Mesothelial cell of epicardium (in vitro differentiated cells): ENCODE data around the gene SP140. TPM values are rescaled to one million over a fixed set of nuclear protein-coding genes. Genes with fewer than 3 reads are reported as not detected.
"Not testable (repeated sequence)": the region's sequence is repeated elsewhere in the genome, so short reads cannot be mapped to it uniquely, and the experiment has no call there.

ENCODE experiments used
- DNase-seq, 2 experiments: peaks; one replicate each; pipeline ENCODE4 v3.0.0; 2021; ENCODE audit warnings: low spot score in 2 of 2; ENCODE audit not compliant: unreplicated experiment in 2 of 2
- H3K27ac Mint-ChIP-seq: 2 replicates; pipeline ENCODE4 v1.8.0; 2021; ENCODE audit warnings: mixed read lengths
- H3K27me3 Mint-ChIP-seq: 2 replicates; pipeline ENCODE4 v1.8.0; 2021; ENCODE audit warnings: low read depth, mixed read lengths
- H3K36me3 Mint-ChIP-seq: 2 replicates; pipeline ENCODE4 v1.8.0; 2021; ENCODE audit warnings: mixed read lengths
- H3K4me1 Mint-ChIP-seq: 2 replicates; pipeline ENCODE4 v1.8.0; 2021; ENCODE audit warnings: mixed read lengths
- H3K4me3 Mint-ChIP-seq: 2 replicates; pipeline ENCODE4 v1.8.0; 2021; ENCODE audit warnings: mild to moderate bottlenecking, moderate library complexity, mixed read lengths
- H3K9me3 Mint-ChIP-seq: 2 replicates; pipeline ENCODE4 v1.8.0; 2021; ENCODE audit warnings: mixed read lengths
- total RNA-seq: library from RNA; stranded (reverse); gene quantifications from 3 replicates; pipeline ENCODE4 v1.2.1, GENCODE V29; 2021
- TF ChIP-seq, protein P1 (sequence below): fragments of 200-600 bp; sonication (generic); IDR thresholded peaks from one replicate; pipeline ENCODE4 v1.5.0; 2021; ENCODE audit warnings: antibody characterized with exemption; ENCODE audit not compliant: unreplicated experiment

The SP140 gene
- total RNA-seq, 1 donor from 2014 or later, result 0.34 TPM

DNA sequence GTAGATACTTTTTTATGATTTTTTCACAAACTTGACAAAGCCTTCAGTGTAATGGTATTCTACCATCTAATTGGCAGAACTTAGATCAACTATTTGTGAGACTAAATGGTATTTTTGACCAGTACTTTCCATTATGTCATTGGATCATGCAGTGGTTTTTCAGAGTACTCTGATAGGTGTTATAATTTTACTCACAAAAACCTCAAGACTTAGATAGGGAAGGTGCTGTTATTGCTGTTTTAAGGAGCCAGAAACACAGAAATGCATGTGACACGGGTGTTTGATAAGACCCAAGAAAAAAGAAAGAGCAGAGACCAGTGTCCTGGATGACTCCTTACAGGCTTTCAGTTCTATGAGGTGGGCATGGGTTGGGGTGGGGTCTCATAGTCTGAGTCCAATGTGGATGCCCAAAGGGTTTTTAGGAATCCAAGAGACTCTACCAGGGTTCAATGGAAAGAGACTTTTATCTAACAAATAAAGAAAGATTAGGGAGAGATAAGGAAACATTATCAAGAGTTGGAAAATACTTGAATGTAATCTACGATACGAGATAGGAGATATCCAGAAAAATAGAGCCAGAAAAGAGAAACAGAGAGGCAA, 31.3 kb downstream of the SP140 start:
- DNase-seq, result no peak
- no peak overlapping the region for H3K4me3 Mint-ChIP-seq
- H3K27me3 Mint-ChIP-seq, result no peaks in the 10 kb centered on the region
- H3K36me3 Mint-ChIP-seq, result no peaks in the 10 kb centered on the region
- H3K4me1 Mint-ChIP-seq, result no peaks in the 10 kb centered on the region
- H3K27ac Mint-ChIP-seq, result no peak overlapping the region
- peaks cover 13% of the 10 kb centered on the region for H3K9me3 Mint-ChIP-seq
- TF ChIP-seq, protein P1, sequence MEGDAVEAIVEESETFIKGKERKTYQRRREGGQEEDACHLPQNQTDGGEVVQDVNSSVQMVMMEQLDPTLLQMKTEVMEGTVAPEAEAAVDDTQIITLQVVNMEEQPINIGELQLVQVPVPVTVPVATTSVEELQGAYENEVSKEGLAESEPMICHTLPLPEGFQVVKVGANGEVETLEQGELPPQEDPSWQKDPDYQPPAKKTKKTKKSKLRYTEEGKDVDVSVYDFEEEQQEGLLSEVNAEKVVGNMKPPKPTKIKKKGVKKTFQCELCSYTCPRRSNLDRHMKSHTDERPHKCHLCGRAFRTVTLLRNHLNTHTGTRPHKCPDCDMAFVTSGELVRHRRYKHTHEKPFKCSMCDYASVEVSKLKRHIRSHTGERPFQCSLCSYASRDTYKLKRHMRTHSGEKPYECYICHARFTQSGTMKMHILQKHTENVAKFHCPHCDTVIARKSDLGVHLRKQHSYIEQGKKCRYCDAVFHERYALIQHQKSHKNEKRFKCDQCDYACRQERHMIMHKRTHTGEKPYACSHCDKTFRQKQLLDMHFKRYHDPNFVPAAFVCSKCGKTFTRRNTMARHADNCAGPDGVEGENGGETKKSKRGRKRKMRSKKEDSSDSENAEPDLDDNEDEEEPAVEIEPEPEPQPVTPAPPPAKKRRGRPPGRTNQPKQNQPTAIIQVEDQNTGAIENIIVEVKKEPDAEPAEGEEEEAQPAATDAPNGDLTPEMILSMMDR, result no peak

DNA sequence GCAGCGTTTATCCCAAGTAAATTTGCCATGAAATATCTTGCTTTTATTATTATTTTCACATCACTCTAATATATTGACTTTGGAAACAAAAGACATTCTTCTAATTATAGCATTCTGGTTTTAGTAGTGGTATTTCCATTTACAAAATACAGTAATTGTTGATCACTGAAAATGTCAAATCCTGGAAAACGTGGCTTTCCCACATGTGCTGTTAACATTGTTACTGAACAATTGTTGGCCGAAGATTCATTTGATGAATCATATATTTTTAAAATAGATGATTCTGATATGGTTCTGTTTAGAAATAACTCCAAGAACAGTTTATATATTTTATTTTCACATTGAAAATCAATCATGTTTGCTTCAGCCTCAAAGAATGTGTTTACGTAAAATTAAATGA, 32.9 kb downstream of the SP140 start:
- no peaks in the 10 kb centered on the region for H3K36me3 Mint-ChIP-seq
- H3K9me3 Mint-ChIP-seq, result peaks cover 18% of the 10 kb centered on the region
- no peaks in the 10 kb centered on the region for H3K4me1 Mint-ChIP-seq
- DNase-seq, result no peak
- TF ChIP-seq, protein P1, result no peak
- no peaks in the 10 kb centered on the region for H3K27me3 Mint-ChIP-seq
- H3K27ac Mint-ChIP-seq, result no peak overlapping the region
- H3K4me3 Mint-ChIP-seq, result no peak overlapping the region

DNA sequence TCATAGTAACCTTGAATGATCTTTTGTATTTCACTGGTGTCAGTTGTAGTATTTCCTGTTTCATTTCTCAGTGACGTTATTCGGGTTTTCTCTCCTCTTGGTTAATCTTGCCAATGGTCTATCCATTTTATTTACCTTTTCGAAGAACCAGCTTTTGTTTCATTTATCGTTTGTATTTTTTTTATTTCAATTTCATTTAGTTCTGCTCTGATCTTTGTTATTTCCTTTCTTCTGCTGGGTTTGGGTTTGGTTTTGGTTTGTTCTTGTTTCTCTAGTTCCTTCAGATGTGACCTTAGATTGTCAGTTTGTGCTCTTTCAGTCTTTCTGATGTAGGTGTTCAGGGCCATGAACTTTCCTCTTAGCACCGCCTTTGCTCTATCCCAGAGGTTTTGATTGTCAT, 36.7 kb downstream of the SP140 start:
- H3K27me3 Mint-ChIP-seq, result no peaks in the 10 kb centered on the region
- peaks cover 18% of the 10 kb centered on the region for H3K9me3 Mint-ChIP-seq
- no peak for DNase-seq
- no peak overlapping the region for H3K4me3 Mint-ChIP-seq
- no peaks in the 10 kb centered on the region for H3K4me1 Mint-ChIP-seq
- no peak overlapping the region for H3K27ac Mint-ChIP-seq
- no peaks in the 10 kb centered on the region for H3K36me3 Mint-ChIP-seq
- TF ChIP-seq, protein P1, result no peak

DNA sequence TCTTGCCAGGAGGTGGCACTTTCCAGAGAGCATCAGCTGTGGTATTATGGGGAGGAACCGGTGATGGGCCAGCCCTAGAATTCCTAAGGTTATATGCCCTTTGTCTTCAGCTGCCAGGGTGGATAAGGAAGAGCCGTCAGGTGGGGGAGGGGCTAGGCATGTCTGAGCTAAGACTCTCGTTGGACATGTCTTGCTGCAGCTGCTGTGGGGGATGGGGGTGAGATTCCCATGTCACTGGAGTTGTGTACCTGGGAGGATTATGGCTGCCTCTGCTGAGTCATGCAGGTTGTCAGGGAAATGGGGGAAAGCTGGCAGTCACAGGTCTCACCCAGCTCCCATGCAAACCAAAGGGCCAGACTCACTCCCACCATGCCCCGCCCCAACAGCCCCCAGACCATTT, 39.4 kb downstream of the SP140 start:
- H3K36me3 Mint-ChIP-seq, H3K27me3 Mint-ChIP-seq, H3K4me1 Mint-ChIP-seq, H3K27ac Mint-ChIP-seq, DNase-seq, H3K4me3 Mint-ChIP-seq: not testable (repeated sequence)
- H3K9me3 Mint-ChIP-seq, result peaks cover 16% of the 10 kb centered on the region

DNA sequence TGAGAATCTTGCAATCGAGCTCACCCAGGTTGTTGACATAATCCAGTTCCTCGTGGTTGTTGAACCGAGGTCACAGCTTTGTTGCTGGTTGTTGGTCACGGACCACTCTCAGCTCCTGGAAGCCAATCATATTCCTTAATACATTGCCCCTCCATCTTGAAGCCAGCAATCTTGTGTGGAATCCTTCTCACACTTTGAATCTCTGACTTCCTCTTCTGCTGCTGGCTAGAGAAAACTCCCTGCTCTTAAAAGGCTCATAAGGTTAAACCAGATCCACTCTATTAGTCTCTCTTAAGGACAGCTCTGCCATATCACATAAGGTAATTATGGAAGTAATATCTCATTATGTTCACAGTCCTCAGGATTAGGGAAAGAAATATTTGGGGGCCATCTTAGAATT, 41.1 kb downstream of the SP140 start:
- no peak for DNase-seq
- Mint-ChIP-seq H3K27me3 (no peaks in the 10 kb centered on the region), H3K9me3 (peaks cover 11% of the 10 kb centered on the region), H3K4me1 (no peaks in the 10 kb centered on the region), H3K27ac (no peak overlapping the region), H3K36me3 (no peaks in the 10 kb centered on the region), H3K4me3 (no peak overlapping the region)
- TF ChIP-seq, protein P1, result no peak

DNA sequence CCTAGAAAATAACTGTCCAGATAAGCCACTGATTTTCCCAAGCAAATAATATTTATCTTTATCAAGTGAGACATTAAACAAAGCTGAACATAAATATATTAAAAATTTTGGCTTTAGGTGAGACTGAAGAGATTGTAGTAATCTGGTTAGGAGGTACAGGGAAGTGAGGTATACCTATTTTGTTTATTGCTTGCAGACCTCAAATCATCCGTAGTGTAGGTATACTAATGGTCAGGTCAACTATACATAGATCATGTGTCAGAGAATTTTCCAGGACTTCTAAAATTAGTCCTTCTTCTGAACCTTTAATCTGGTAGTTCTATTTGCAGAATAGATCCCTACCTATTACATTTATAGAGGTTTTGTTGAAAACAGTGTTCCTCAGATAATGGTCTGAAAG, 41.5 kb downstream of the SP140 start:
- DNase-seq, result no peak
- Mint-ChIP-seq H3K4me1 (no peaks in the 10 kb centered on the region), H3K27me3 (no peaks in the 10 kb centered on the region), H3K27ac (no peak overlapping the region), H3K36me3 (no peaks in the 10 kb centered on the region), H3K4me3 (no peak overlapping the region), H3K9me3 (peaks cover 11% of the 10 kb centered on the region)
- TF ChIP-seq, protein P1, result no peak
